Lower lobe of right lung (tissue), 2 donors: ENCODE results near the gene SNTG2. TPM values are rescaled to one million over a fixed set of nuclear protein-coding genes. Genes with fewer than 3 reads are reported as not detected.
A peak's percentile ranks its signal among the peaks of the same experiment; 100 is the strongest.

Experiments used
- ATAC-seq, 2 donors: fragments of 200-7000 bp; cut with Tn5 transposase; one replicate each; pipeline ENCODE4 v1.9.1; 2020 to 2022; ENCODE audit warnings: mild to moderate bottlenecking in 2 of 2, moderate library complexity in 2 of 2
- DNase-seq: peaks from one replicate; pipeline ENCODE4 v3.0.0-alpha.2; 2020
- H3K27ac ChIP-seq: fragments of 200-600 bp; one replicate; pipeline ENCODE4 v1.8.0; 2022
- H3K27me3 ChIP-seq: fragments of 200-600 bp; one replicate; pipeline ENCODE4 v1.8.0; 2022; ENCODE audit warnings: low read depth
- H3K36me3 ChIP-seq: fragments of 200-600 bp; one replicate; pipeline ENCODE4 v1.8.0; 2022; ENCODE audit warnings: mild to moderate bottlenecking
- H3K4me1 ChIP-seq: fragments of 200-600 bp; one replicate; pipeline ENCODE4 v1.8.0; 2022
- H3K4me3 ChIP-seq: fragments of 200-600 bp; one replicate; pipeline ENCODE4 v1.8.0; 2022; ENCODE audit warnings: mild to moderate bottlenecking
- H3K9me3 ChIP-seq: fragments of 200-600 bp; one replicate; pipeline ENCODE4 v1.8.0; 2022
- intact Hi-C: fragments of 100-400 bp; cut with DNase I; formaldehyde crosslinking; loops from one replicate; pipeline ENCODE4 v1.11.0; 2022
- total RNA-seq: library from RNA; stranded (reverse); fragmentation: NEBNext Ultra II Directional; extraction: Animal tissue kit (Norgen Biotek cat#: 25700); gene quantifications from one replicate; pipeline ENCODE4 v1.2.1, GENCODE V29; 2021
- TF ChIP-seq, protein P1 (sequence below): fragments of 200-600 bp; IDR thresholded peaks from one replicate; pipeline ENCODE4 v1.8.0; 2022; ENCODE audit warnings: antibody characterized with exemption, mild to moderate bottlenecking
- donor health status: DM: no; HTN: yes; CAD: no; lungs with severe emphysema.

SNTG2 gene
- total RNA-seq, 1 donor from 2014 or later, result 1.4 TPM

DNA sequence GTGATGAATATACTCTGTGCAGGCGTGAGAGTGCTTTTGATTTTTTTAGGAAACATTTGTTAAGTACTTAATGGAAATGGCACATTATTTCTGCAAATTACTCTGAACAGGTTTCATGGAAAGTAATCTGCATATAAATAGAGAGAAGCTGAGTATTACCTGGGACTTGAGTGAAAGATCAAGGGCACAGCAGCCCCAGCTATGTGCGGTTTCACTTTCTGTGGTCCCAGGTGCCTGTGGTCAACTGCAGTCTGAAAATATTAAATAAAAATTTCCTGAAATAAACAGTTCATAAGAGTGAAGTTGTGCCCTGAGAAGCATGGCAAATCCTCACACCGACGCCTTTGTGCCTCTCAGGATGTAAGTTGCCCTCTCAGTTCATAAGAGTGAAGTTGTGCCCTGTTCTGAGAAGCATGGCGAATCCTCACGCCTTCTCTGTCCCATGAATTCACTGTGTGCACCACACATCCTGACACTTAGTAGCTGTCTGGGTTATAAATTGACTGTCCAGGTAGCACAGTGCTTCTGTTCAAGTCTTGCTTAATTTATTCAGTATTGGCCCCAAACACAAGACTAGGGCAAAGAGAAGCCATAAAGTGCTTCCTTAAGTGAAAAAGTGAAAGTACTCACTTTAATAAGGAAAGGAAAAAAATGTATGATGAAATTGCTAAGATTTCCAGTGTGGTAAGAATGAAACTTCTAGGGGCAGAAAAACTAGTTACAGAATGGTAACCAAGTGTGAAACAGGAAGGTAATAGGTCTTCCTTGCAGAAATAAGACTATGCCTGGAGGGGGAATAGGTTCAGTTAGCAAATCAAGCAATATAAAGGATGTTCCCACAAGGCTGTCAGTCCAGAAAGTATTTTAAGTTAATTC lies 4.3 kb upstream of the SNTG2 start:
- no peaks in the 10 kb centered on the region for H3K4me1 ChIP-seq
- TF ChIP-seq, protein P1, sequence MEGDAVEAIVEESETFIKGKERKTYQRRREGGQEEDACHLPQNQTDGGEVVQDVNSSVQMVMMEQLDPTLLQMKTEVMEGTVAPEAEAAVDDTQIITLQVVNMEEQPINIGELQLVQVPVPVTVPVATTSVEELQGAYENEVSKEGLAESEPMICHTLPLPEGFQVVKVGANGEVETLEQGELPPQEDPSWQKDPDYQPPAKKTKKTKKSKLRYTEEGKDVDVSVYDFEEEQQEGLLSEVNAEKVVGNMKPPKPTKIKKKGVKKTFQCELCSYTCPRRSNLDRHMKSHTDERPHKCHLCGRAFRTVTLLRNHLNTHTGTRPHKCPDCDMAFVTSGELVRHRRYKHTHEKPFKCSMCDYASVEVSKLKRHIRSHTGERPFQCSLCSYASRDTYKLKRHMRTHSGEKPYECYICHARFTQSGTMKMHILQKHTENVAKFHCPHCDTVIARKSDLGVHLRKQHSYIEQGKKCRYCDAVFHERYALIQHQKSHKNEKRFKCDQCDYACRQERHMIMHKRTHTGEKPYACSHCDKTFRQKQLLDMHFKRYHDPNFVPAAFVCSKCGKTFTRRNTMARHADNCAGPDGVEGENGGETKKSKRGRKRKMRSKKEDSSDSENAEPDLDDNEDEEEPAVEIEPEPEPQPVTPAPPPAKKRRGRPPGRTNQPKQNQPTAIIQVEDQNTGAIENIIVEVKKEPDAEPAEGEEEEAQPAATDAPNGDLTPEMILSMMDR, result no peak
- no peak overlapping the region for H3K4me3 ChIP-seq
- no peaks in the 10 kb centered on the region for H3K36me3 ChIP-seq
- intact Hi-C loops, result no loop called here
- ATAC-seq, result no peak
- H3K27ac ChIP-seq, result no peak overlapping the region
- DNase-seq, result no peak
- peaks cover 6% of the 10 kb centered on the region for H3K9me3 ChIP-seq
- H3K27me3 ChIP-seq, result peaks cover 32% of the 10 kb centered on the region

DNA sequence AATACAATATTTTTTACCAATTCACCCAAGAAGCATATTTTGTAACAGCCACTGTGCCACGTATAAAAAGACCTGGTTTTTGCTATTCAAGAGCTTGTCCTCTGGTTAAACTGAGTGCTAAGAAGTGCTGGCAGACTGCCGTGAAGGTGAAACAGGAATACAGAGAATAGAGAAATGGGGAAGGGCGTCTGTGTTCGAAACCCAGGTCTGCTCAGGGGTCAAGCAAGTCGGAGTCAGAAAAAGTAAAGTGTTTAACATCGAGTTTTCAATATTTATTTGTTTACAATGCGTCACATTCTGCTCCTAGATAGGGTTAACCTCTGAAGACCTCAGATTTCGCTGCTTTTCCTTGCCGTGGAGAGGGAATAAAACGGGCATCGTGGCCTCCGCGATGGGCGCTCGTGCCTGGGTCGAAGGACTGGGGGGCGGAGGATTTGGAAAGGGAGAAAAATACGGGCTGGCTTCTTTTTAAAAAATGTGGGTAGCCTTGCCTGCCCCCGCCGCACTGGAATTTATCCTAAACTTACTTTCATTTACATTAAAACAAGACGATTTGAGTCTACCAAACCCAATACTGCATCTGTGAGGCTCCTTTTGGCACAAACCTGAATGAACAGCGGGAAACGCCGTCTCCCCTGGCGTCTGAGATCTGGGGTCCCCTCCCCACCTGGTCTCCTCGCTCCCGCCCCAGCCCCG lies 1.1 kb upstream of the SNTG2 start:
- Histone ChIP-seq H3K27me3 (peaks cover 49% of the 10 kb centered on the region), H3K27ac (no peak overlapping the region), H3K4me3 (peak overlapping the region; percentile 55), H3K9me3 (peaks cover 5% of the 10 kb centered on the region), H3K36me3 (no peaks in the 10 kb centered on the region), H3K4me1 (no peaks in the 10 kb centered on the region)
- no peak for DNase-seq
- TF ChIP-seq, protein P1, result no peak
- intact Hi-C loops, result no loop called here
- no peak for ATAC-seq

DNA sequence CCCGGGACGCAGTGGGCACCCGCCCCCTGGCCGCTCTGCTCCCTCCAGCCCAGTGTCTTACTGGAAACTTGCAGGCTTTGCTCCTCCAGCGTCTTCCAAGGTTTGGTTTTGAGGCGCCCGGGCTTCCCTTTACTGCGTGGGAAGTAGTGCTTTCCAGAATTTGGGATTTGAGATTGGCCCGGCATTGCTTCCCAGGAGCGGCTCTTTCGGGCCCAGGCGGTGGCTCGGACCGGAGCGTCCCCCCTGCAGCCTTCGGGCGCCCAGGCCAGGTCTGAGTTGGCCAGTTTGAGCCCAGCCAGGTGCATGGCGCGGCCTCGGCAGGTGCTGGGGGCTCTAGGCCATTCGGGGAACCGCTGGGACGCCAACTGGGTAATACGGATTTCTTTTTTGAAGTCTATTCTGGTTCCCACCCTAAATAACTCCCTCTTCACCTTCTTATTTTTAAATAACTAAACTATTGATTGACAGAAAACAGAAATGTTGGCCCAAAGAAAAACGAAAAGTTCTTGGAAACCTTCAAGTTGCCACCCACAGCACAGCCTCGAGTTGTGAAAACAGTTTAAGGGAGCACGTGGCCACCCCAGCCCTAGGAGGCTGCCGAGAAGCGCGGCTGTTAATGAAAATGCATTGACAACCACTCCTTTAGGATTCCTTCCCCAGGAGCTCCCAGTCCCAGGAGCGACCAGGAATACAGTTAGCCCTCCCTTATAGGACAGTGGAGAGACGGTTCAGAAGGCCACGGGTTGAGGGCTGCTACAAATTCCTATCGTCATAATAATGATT lies 766 bp downstream of the SNTG2 start:
- H3K27me3 ChIP-seq, result peaks cover 49% of the 10 kb centered on the region
- peak overlapping the region; percentile 55 for H3K4me3 ChIP-seq
- no peaks in the 10 kb centered on the region for H3K36me3 ChIP-seq
- H3K4me1 ChIP-seq, result no peaks in the 10 kb centered on the region
- intact Hi-C loops, result no loop called here
- H3K27ac ChIP-seq, result no peak overlapping the region
- H3K9me3 ChIP-seq, result no peaks in the 10 kb centered on the region
- DNase-seq (no peak), ATAC-seq (no peak)
- TF ChIP-seq, protein P1, result no peak

DNA sequence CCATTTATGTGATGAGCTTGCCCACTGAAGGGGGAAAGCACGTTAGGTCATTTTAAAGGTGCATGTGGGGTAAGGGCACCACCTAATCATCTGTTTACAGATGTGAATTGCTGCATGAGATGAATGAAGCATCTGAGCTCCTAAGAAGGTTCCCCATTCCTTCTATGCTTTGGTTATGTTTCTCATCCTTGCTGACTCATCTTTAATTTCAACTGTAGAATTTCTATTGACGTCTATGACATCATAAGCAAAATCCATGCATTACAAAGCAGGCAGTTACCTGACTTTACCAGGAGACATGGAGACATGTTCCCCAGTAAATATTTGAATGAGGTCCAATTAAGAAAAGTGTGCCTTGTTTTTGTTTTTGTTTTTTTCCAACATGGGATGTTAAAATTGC lies 2.8 kb downstream of the SNTG2 start:
- TF ChIP-seq, protein P1, result no peak
- no peak for DNase-seq
- intact Hi-C loops, result no loop called here
- no peak overlapping the region for H3K27ac ChIP-seq
- no peak overlapping the region for H3K4me3 ChIP-seq
- H3K4me1 ChIP-seq, result no peaks in the 10 kb centered on the region
- no peak for ATAC-seq
- no peaks in the 10 kb centered on the region for H3K9me3 ChIP-seq
- no peaks in the 10 kb centered on the region for H3K36me3 ChIP-seq
- peaks cover 43% of the 10 kb centered on the region for H3K27me3 ChIP-seq

DNA sequence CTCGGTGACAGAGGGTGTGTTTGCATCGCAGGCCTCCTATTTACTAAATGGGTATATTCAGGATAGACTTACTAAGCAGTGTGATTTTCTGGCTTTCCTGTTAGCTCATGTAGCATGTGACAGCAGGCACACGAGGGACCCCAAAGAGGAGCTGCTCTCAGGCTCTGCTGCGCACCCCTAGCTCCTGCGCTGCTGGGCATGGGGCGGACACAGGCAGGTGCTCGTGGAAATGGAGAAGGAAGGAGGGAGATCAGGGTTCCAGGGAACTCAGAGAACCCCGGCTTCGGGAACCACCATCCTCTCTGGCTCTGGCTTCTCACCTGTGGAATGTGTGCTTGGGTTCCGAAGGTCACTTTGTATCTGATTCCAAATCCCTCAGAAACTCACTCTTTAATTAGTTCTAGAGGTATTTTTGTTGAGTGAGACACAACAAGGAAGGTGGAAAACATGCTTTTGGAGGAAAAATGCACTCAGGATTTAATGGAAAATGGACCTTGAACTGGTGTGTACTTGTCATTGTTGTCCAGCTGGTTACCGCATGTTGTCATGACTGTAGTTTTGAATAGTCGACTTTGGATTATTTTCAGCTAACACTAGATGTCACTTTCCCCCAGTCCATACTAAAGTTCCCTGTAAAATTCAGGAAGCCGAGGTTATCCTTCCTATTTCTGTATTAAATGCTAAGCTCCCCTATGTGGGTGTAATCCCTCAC lies 3.5 kb downstream of the SNTG2 start:
- Histone ChIP-seq H3K27ac (no peak overlapping the region), H3K36me3 (no peaks in the 10 kb centered on the region), H3K4me1 (no peaks in the 10 kb centered on the region), H3K4me3 (no peak overlapping the region), H3K9me3 (no peaks in the 10 kb centered on the region), H3K27me3 (peaks cover 38% of the 10 kb centered on the region)
- TF ChIP-seq, protein P1, result peak; percentile 12
- ATAC-seq, result no peak
- intact Hi-C loops, result no loop called here
- no peak for DNase-seq
